ENCODE data around the gene ELFN2. TPM values are rescaled to one million over a fixed set of nuclear protein-coding genes. Genes with fewer than 3 reads are reported as not detected.

ELFN2 gene
- total RNA-seq, 2 donors from 2014 or later, result not detected

- no peaks in the 10 kb centered on the region for H3K9me3 ChIP-seq
- H3K36me3 ChIP-seq, result no peaks in the 10 kb centered on the region
- no peak for TF ChIP-seq CTCF (IDR thresholded peaks at IDR 0.05)
- H3K27ac ChIP-seq, result no peak overlapping the region
- DNase-seq (ENCODE audit: low spot score), result no peak
- H3K4me3 ChIP-seq, result no peak overlapping the region
- H3K27me3 ChIP-seq, result no peaks in the 10 kb centered on the region
- H3K4me1 ChIP-seq, result no peaks in the 10 kb centered on the region
These were observed 35.7 kb upstream of the ELFN2 start for GRCh38 chr22:37462983-37463382.

- no peak for TF ChIP-seq CTCF (IDR thresholded peaks at IDR 0.05)
- Histone ChIP-seq H3K27me3 (no peaks in the 10 kb centered on the region), H3K4me3 (no peak overlapping the region), H3K9me3 (no peaks in the 10 kb centered on the region), H3K27ac (no peak overlapping the region), H3K36me3 (no peaks in the 10 kb centered on the region), H3K4me1 (no peaks in the 10 kb centered on the region)
- no peak for DNase-seq (ENCODE audit: low spot score)
These were observed 35.2 kb upstream of the ELFN2 start for GRCh38 chr22:37462436-37462835.

- Histone ChIP-seq H3K27me3 (no peaks in the 10 kb centered on the region), H3K4me1 (no peaks in the 10 kb centered on the region), H3K27ac (no peak overlapping the region), H3K4me3 (no peak overlapping the region), H3K9me3 (no peaks in the 10 kb centered on the region), H3K36me3 (no peaks in the 10 kb centered on the region)
- DNase-seq (ENCODE audit: low spot score), result no peak
- TF ChIP-seq CTCF (IDR thresholded peaks at IDR 0.05), result no peak
These were observed 34.7 kb upstream of the ELFN2 start for GRCh38 chr22:37461961-37462360.

GRCh38 chr22:37460684-37461083, 33.4 kb upstream of the ELFN2 start:
- no peaks in the 10 kb centered on the region for H3K9me3 ChIP-seq
- no peaks in the 10 kb centered on the region for H3K4me1 ChIP-seq
- DNase-seq (ENCODE audit: low spot score), result no peak
- no peak for TF ChIP-seq CTCF (IDR thresholded peaks at IDR 0.05)
- no peak overlapping the region for H3K27ac ChIP-seq
- H3K4me3 ChIP-seq, result no peak overlapping the region
- H3K36me3 ChIP-seq, result no peaks in the 10 kb centered on the region
- H3K27me3 ChIP-seq, result no peaks in the 10 kb centered on the region

GRCh38 chr22:37459206-37459605, 31.9 kb upstream of the ELFN2 start:
- Histone ChIP-seq H3K9me3 (no peaks in the 10 kb centered on the region), H3K4me1 (no peaks in the 10 kb centered on the region), H3K4me3 (no peak overlapping the region), H3K27me3 (no peaks in the 10 kb centered on the region), H3K36me3 (no peaks in the 10 kb centered on the region), H3K27ac (no peak overlapping the region)
- no peak for TF ChIP-seq CTCF (IDR thresholded peaks at IDR 0.05)
- no peak for DNase-seq (ENCODE audit: low spot score)

- Histone ChIP-seq H3K27ac (no peak overlapping the region), H3K4me3 (no peak overlapping the region), H3K9me3 (no peaks in the 10 kb centered on the region), H3K4me1 (no peaks in the 10 kb centered on the region), H3K36me3 (no peaks in the 10 kb centered on the region), H3K27me3 (no peaks in the 10 kb centered on the region)
- DNase-seq (ENCODE audit: low spot score), result peak; percentile 68
- peak; percentile 45 to 86 for TF ChIP-seq CTCF (IDR thresholded peaks at IDR 0.05)
These were observed 30.0 kb upstream of the ELFN2 start for GRCh38 chr22:37457093-37457893.

Data from right atrium auricular region (tissue), 2 donors.